Spleen (tissue), 7 donors: ENCODE results near the gene CDC23.

Experiments
- CTCF ChIP-seq, 11 experiments: fragments of 200-600 bp in 7 of 11; fragments of 450-650 bp in 4 of 11; sonication (generic) in 4 of 11; IDR thresholded peaks in 8 of 11; conservative IDR thresholded peaks in 3 of 11; 1 replicate in 7 of 11; 2 replicates in 4 of 11; pipeline versions ENCODE4 v1.4.0 to v1.8.0; 2016 to 2021; ENCODE audit warnings: antibody characterized with exemption in 11 of 11, inconsistent platforms in 4 of 11, mild to moderate bottlenecking in 1 of 11
- POLR2AphosphoS5 ChIP-seq, 3 donors: sonication (generic); formaldehyde crosslinking; IDR thresholded peaks; one replicate each; pipeline ENCODE4 v1.5.1; 2017; ENCODE audit warnings: antibody characterized with exemption in 3 of 3
- donor health status: DM: no; HTN: no; CAD: no; lungs with moderate emphysema.
- donor health status: DM: no; HTN: no; CAD: no.
- donor health status: DM: no; HTN: no; CAD: no.

- TF ChIP-seq CTCF (IDR thresholded peaks at IDR 0.05 in 8 of 11, conservative IDR thresholded peaks at IDR 0.05 in 3 of 11): no peak
- TF ChIP-seq POLR2AphosphoS5 (IDR thresholded peaks at IDR 0.05): no peak
Observed at GRCh38 chr5:138179277-138179857, 33.8 kb downstream of the CDC23 start.
